T-helper 2 cell treated with Interferon-gamma antibody and Interleukin-4, amounts not matched to agents 100 ng/mL and 5 ng/mL, for 36 hours (primary cell): ENCODE results near the gene PLPP3. TPM values are rescaled to one million over a fixed set of nuclear protein-coding genes. Genes with fewer than 3 reads are reported as not detected.

Source experiments
- intact Hi-C: fragments of 100-400 bp; cut with micrococcal nuclease; formaldehyde crosslinking; loops from one replicate; pipeline ENCODE4 v1.15.1; 2023
- total RNA-seq: library from RNA; stranded (reverse); gene quantifications from 2 replicates; pipeline ENCODE4 v1.2.3, GENCODE V29; 2022

Gene PLPP3
- total RNA-seq, 1 donor from 2014 or later, result not detected

GRCh38 chr1:56468518-56468917 lies 110.8 kb downstream of the PLPP3 start:
- intact Hi-C loops, result no loop called here

- intact Hi-C loops, result no loop called here
These were observed 112.8 kb downstream of the PLPP3 start for GRCh38 chr1:56466538-56466937.

GRCh38 chr1:56464294-56464693 lies 115.1 kb downstream of the PLPP3 start:
- intact Hi-C loops, result no loop called here

- intact Hi-C loops, result no loop called here
These were observed 116.0 kb downstream of the PLPP3 start for GRCh38 chr1:56463376-56463775.

GRCh38 chr1:56462209-56462608 lies 117.2 kb downstream of the PLPP3 start:
- intact Hi-C loops, result no loop called here

GRCh38 chr1:56461158-56462127 lies 117.9 kb downstream of the PLPP3 start:
- intact Hi-C loops, result no loop called here

GRCh38 chr1:56459260-56459659 lies 120.1 kb downstream of the PLPP3 start:
- intact Hi-C loops, result no loop called here

GRCh38 chr1:56457756-56458375 lies 121.5 kb downstream of the PLPP3 start:
- intact Hi-C loops, result no loop called here

GRCh38 chr1:56456435-56457101 lies 122.8 kb downstream of the PLPP3 start:
- intact Hi-C loops, result no loop called here

- intact Hi-C loops, result no loop called here
These were observed 125.8 kb downstream of the PLPP3 start for GRCh38 chr1:56453417-56454078.

- intact Hi-C loops, result no loop called here
These were observed 126.3 kb downstream of the PLPP3 start for GRCh38 chr1:56453016-56453415.

GRCh38 chr1:56452027-56453011 lies 127.0 kb downstream of the PLPP3 start:
- intact Hi-C loops, result no loop called here

GRCh38 chr1:56451491-56451890 lies 127.9 kb downstream of the PLPP3 start:
- intact Hi-C loops, result no loop called here

- intact Hi-C loops, result no loop called here
These were observed 129.2 kb downstream of the PLPP3 start for GRCh38 chr1:56450004-56450666.

- intact Hi-C loops, result no loop called here
These were observed 130.6 kb downstream of the PLPP3 start for GRCh38 chr1:56448529-56449300.

GRCh38 chr1:56447823-56448222 lies 131.5 kb downstream of the PLPP3 start:
- intact Hi-C loops, result no loop called here

GRCh38 chr1:56446531-56447098 lies 132.7 kb downstream of the PLPP3 start:
- intact Hi-C loops, result no loop called here

- intact Hi-C loops, result no loop called here
These were observed 134.3 kb downstream of the PLPP3 start for GRCh38 chr1:56444960-56445646.
